IMR-90 (cell line): ENCODE results near the gene RBL2. TPM values are rescaled to one million over a fixed set of nuclear protein-coding genes. Genes with fewer than 3 reads are reported as not detected.

Experiments
- ATAC-seq: fragments of 200-7000 bp; cut with Tn5 transposase; 2 replicates; pipeline ENCODE4 v1.9.1; 2020; ENCODE audit warnings: low read depth, mild to moderate bottlenecking, moderate library complexity
- BruUV-seq: library from RNA; stranded (reverse); fragments of 400-500 nt; replicated peaks from 2 replicates; lab custom pipeline; 2021; lab: Mats Ljungman, UMichigan
- CTCF ChIA-PET: fragments of 300-600 bp; formaldehyde crosslinking; extraction: SDS; loops from one replicate; lab custom pipeline; 2021; ENCODE audit warnings: antibody characterized with exemption; lab: Yijun Ruan, JAX
- POLR2A ChIA-PET: fragments of 300-600 bp; sonication (Branson Sonifier 250); formaldehyde crosslinking; loops from one replicate; lab custom pipeline; 2022; ENCODE audit warnings: antibody characterized with exemption; ENCODE audit not compliant: unreplicated experiment; lab: Charles Lee
- DNase-seq: peaks from one replicate; pipeline ENCODE4 v3.0.0; 2013
- H2AFZ ChIP-seq: replicated peaks from 2 replicates; pipeline ENCODE3; 2013; ENCODE audit warnings: low read length, mild to moderate bottlenecking; ENCODE audit not compliant: poor library complexity
- H2AK5ac ChIP-seq: 2 replicates; pipeline ENCODE4 v1.6.1; 2013; ENCODE audit warnings: low read depth, low read length, inconsistent platforms
- H2AK9ac ChIP-seq: replicated peaks from 2 replicates; pipeline ENCODE3; 2013; ENCODE audit warnings: mild to moderate bottlenecking, low read depth, low read length, moderate library complexity; ENCODE audit not compliant: poor library complexity
- H2BK120ac ChIP-seq: 2 replicates; pipeline ENCODE4 v1.6.1; 2013; ENCODE audit warnings: low read depth, low read length, inconsistent platforms
- H2BK15ac ChIP-seq: 3 replicates; pipeline ENCODE4 v1.6.1; 2013; ENCODE audit warnings: low read depth, low read length, inconsistent platforms
- H2BK20ac ChIP-seq: 2 replicates; pipeline ENCODE4 v1.6.1; 2013; ENCODE audit warnings: low read depth, mild to moderate bottlenecking, inconsistent platforms, low read length, moderate library complexity
- H2BK5ac ChIP-seq: 2 replicates; pipeline ENCODE4 v1.6.1; 2013; ENCODE audit warnings: mild to moderate bottlenecking, low read depth, low read length, inconsistent platforms; ENCODE audit not compliant: poor library complexity, severe bottlenecking
- H3K14ac ChIP-seq: replicated peaks from 2 replicates; pipeline ENCODE4 v1.6.1; 2013; ENCODE audit warnings: low read depth, low read length, inconsistent platforms
- H3K18ac ChIP-seq: 2 replicates; pipeline ENCODE4 v1.6.1; 2013; ENCODE audit warnings: low read depth, low read length, control low read depth
- H3K23ac ChIP-seq: 2 replicates; pipeline ENCODE4 v1.6.1; 2013; ENCODE audit warnings: low read depth, low read length, inconsistent platforms
- H3K27ac ChIP-seq: 2 replicates; pipeline ENCODE4 v1.5.1; 2013; ENCODE audit warnings: mild to moderate bottlenecking, control low read depth, low read length; ENCODE audit not compliant: insufficient read depth
- H3K27me3 ChIP-seq: 2 replicates; pipeline ENCODE4 v1.6.1; 2013; ENCODE audit warnings: low read length; ENCODE audit not compliant: control insufficient read depth, insufficient read depth
- H3K36me3 ChIP-seq: 2 replicates; pipeline ENCODE4 v1.6.1; 2013; ENCODE audit warnings: low read length, mixed read lengths; ENCODE audit not compliant: control insufficient read depth, insufficient read depth
- H3K4ac ChIP-seq: 2 replicates; pipeline ENCODE4 v1.6.1; 2013; ENCODE audit warnings: low read depth, low read length, inconsistent platforms
- H3K4me1 ChIP-seq: 2 replicates; pipeline ENCODE4 v1.6.1; 2013; ENCODE audit warnings: low read length, mixed read lengths; ENCODE audit not compliant: control insufficient read depth, insufficient read depth
- H3K4me2 ChIP-seq: 2 replicates; pipeline ENCODE4 v1.6.1; 2013; ENCODE audit warnings: low read depth, mild to moderate bottlenecking, control low read depth, low read length, moderate library complexity
- H3K4me3 ChIP-seq: 2 replicates; pipeline ENCODE4 v1.5.1; 2013; ENCODE audit warnings: low read depth, mild to moderate bottlenecking, control low read depth, low read length, moderate library complexity; ENCODE audit not compliant: insufficient read depth
- H3K56ac ChIP-seq: 2 replicates; pipeline ENCODE4 v1.6.1; 2013; ENCODE audit warnings: low read length, inconsistent platforms; ENCODE audit not compliant: insufficient read depth; ENCODE audit errors: extremely low read depth
- H3K79me1 ChIP-seq, 2 experiments: 2 replicates each; pipeline ENCODE4 v1.6.1; 2013; ENCODE audit warnings: low read length in 2 of 2, inconsistent platforms in 1 of 2, low read depth in 1 of 2
- H3K9ac ChIP-seq: 2 replicates; pipeline ENCODE4 v1.6.1; 2013; ENCODE audit warnings: low read depth, low read length, control low read depth
- H3K9me1 ChIP-seq: 2 replicates; pipeline ENCODE4 v1.6.1; 2013; ENCODE audit warnings: low read length, inconsistent platforms; ENCODE audit not compliant: insufficient read depth
- H3K9me3 ChIP-seq: 2 replicates; pipeline ENCODE4 v1.6.1; 2013; ENCODE audit warnings: low read length; ENCODE audit not compliant: control insufficient read depth, insufficient read depth
- H4K20me1 ChIP-seq: 2 replicates; pipeline ENCODE4 v1.6.1; 2013; ENCODE audit warnings: low read length, inconsistent platforms; ENCODE audit not compliant: insufficient read depth
- H4K5ac ChIP-seq: 2 replicates; pipeline ENCODE4 v1.6.1; 2013; ENCODE audit warnings: mild to moderate bottlenecking, low read depth, low read length, control low read depth
- H4K8ac ChIP-seq, 2 experiments: 2 replicates each; pipeline ENCODE4 v1.6.1; 2013; ENCODE audit warnings: low read depth in 2 of 2, low read length in 2 of 2, control low read depth in 1 of 2, inconsistent platforms in 1 of 2
- H4K91ac ChIP-seq: 2 replicates; pipeline ENCODE4 v1.6.1; 2013; ENCODE audit warnings: low read depth, low read length, inconsistent platforms; ENCODE audit not compliant: insufficient read depth
- BHLHE40 ChIP-seq: fragments of 150-350 bp; IDR thresholded peaks from 2 replicates; pipeline ENCODE4 v1.6.1; 2016; ENCODE audit warnings: mild to moderate bottlenecking, low read depth, low read length
- CEBPB ChIP-seq: IDR thresholded peaks from 2 replicates; pipeline ENCODE4 v1.6.1; 2012; ENCODE audit warnings: low read depth, low read length, improper control_type of control experiment
- CHD1 ChIP-seq: IDR thresholded peaks from 2 replicates; pipeline ENCODE4 v1.6.1; 2012; ENCODE audit warnings: low read depth, low read length, improper control_type of control experiment
- CTCF ChIP-seq: conservative IDR thresholded peaks from 2 replicates; pipeline ENCODE4 v1.5.1; 2012; ENCODE audit warnings: mild to moderate bottlenecking, low read depth, low read length, improper control_type of control experiment
- FOS ChIP-seq: fragments of 150-350 bp; IDR thresholded peaks from 2 replicates; pipeline ENCODE4 v1.6.1; 2016; ENCODE audit warnings: low read depth, low read length
- MAFK ChIP-seq: IDR thresholded peaks from 2 replicates; pipeline ENCODE4 v1.6.1; 2012; ENCODE audit warnings: low read depth, low read length, improper control_type of control experiment
- MAZ ChIP-seq: IDR thresholded peaks from 2 replicates; pipeline ENCODE4 v1.6.1; 2012; ENCODE audit warnings: low read depth, mild to moderate bottlenecking, low read length, improper control_type of control experiment, moderate library complexity, borderline replicate concordance
- MXI1 ChIP-seq: IDR thresholded peaks from 2 replicates; pipeline ENCODE4 v1.6.1; 2012; ENCODE audit warnings: low read depth, mild to moderate bottlenecking, low read length, moderate library complexity, borderline replicate concordance
- NFE2L2 ChIP-seq: fragments of 150-350 bp; IDR thresholded peaks from 2 replicates; pipeline ENCODE4 v1.6.1; 2016; ENCODE audit warnings: low read depth, mild to moderate bottlenecking, low read length
- POLR2A ChIP-seq: IDR thresholded peaks from 2 replicates; pipeline ENCODE4 v1.6.1; 2012; ENCODE audit warnings: mild to moderate bottlenecking, low read depth, low read length
- RAD21 ChIP-seq: IDR thresholded peaks from 2 replicates; pipeline ENCODE4 v1.6.1; 2012; ENCODE audit warnings: low read length, improper control_type of control experiment
- RCOR1 ChIP-seq: IDR thresholded peaks from 2 replicates; pipeline ENCODE4 v1.6.1; 2012; ENCODE audit warnings: mild to moderate bottlenecking, low read length, improper control_type of control experiment; ENCODE audit not compliant: insufficient replicate concordance
- RFX5 ChIP-seq: IDR thresholded peaks from 2 replicates; pipeline ENCODE4 v1.8.0; 2012; ENCODE audit warnings: low read depth, mild to moderate bottlenecking, low read length, moderate library complexity
- SMC3 ChIP-seq: fragments of 150-350 bp; IDR thresholded peaks from 2 replicates; pipeline ENCODE4 v1.6.1; 2016; ENCODE audit warnings: low read depth, mild to moderate bottlenecking, antibody characterized with exemption, low read length, moderate library complexity
- WGBS, 2 experiments: methylation state at CpG; one replicate each; pipeline versions ENCODE4 v1.1.5 to v1.1.7; 2013; ENCODE audit warnings: missing lambda C conversion rate in 2 of 2; ENCODE audit not compliant: insufficient read length in 1 of 2; ENCODE audit errors: extremely low coverage in 2 of 2; 5-methylcytosine and 5-hydroxymethylcytosine counted together
- dilution Hi-C: fragments of 300-500 bp; cut with HindIII; formaldehyde crosslinking; loops from one replicate; pipeline ENCODE4 v1.14.3; 2018; ENCODE audit warnings: low sequenced_read_pairs; ENCODE audit not compliant: unreplicated experiment
- in situ Hi-C: fragments of 300-500 bp; cut with MboI; formaldehyde crosslinking; loops from 3 replicates; pipeline ENCODE4 v1.14.3; 2019; ENCODE audit warnings: low sequenced_read_pairs, inconsistent platforms, mixed read lengths
- intact Hi-C: fragments of 100-400 bp; cut with micrococcal nuclease; formaldehyde crosslinking; loops from 2 replicates; pipeline ENCODE4 v1.10.0; 2022
- polyA plus RNA-seq, 3 experiments: library from polyadenylated mRNA; depleted of rRNA; stranded (reverse); fragments of >200 nt; gene quantifications; 2 replicates each; pipeline ENCODE4 v1.2.3, GENCODE V29; 2012; ENCODE audit warnings: low replicate concordance in 1 of 3
- total RNA-seq: library from RNA; depleted of rRNA; stranded (reverse); fragments of >200 nt; gene quantifications from 2 replicates; pipeline ENCODE4 v1.2.3, GENCODE V29; 2012
- TF ChIP-seq, protein P1 (sequence below): fragments of 150-350 bp; IDR thresholded peaks from 2 replicates; pipeline ENCODE4 v1.6.1; 2017; ENCODE audit warnings: mild to moderate bottlenecking, antibody characterized with exemption, low read length, low read depth
- TF ChIP-seq, protein P2 (sequence below): fragments of 150-350 bp; IDR thresholded peaks from 2 replicates; pipeline ENCODE4 v1.6.1; 2016; ENCODE audit warnings: low read depth, mild to moderate bottlenecking, low read length, moderate library complexity, borderline replicate concordance

Gene RBL2
- total and polyA plus RNA-seq, 2 of the 4 experiments (the other 2 are of a cell fraction): 19.7 to 23.4 TPM

DNA sequence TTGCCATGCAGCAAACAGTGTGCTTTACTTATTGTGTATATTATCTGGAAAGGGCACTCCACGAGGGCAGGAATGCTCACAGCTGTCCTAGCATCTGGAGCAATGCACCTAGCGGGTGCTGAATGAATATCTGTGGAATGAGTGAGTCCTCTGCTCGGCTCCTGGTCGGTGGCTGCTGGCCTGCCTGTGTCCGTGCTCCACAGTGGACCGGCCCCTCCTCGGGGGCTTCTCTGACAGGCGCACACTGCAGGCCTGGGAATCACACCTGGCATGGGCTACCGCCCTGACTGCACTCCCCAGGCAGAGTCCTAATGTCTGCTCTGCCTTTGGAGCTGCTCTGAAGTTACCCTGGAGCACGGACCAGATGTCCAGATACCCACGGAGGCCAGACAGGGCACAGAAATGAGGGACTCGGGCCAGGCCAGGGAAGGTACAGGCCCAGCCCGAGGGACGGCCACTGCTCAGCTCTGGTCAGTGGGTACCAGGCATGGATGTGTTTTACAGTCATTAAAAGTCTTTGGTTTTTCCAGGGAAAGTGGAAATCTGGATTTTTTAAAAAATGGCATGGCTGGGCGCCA, 89.8 kb downstream of the RBL2 start:
- no peak overlapping the region for H2AK9ac ChIP-seq
- H3K4ac ChIP-seq: no peak overlapping the region
- dilution Hi-C loops: no loop called here
- H2BK20ac ChIP-seq: no peak overlapping the region
- H2BK5ac ChIP-seq: no peak overlapping the region
- H3K14ac ChIP-seq: no peak overlapping the region
- H2AK5ac ChIP-seq: no peak overlapping the region
- H3K9me3 ChIP-seq: no peaks in the 10 kb centered on the region
- TF ChIP-seq NFE2L2 (no peak), RCOR1 (no peak), CEBPB (no peak), MXI1 (no peak), POLR2A (no peak), BHLHE40 (no peak), CTCF (no peak), CHD1 (no peak), MAZ (no peak), MAFK (no peak), SMC3 (no peak), RFX5 (no peak), RAD21 (no peak), FOS (no peak)
- TF ChIP-seq, protein P1, sequence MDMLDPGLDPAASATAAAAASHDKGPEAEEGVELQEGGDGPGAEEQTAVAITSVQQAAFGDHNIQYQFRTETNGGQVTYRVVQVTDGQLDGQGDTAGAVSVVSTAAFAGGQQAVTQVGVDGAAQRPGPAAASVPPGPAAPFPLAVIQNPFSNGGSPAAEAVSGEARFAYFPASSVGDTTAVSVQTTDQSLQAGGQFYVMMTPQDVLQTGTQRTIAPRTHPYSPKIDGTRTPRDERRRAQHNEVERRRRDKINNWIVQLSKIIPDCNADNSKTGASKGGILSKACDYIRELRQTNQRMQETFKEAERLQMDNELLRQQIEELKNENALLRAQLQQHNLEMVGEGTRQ: no peak
- TF ChIP-seq, protein P2, sequence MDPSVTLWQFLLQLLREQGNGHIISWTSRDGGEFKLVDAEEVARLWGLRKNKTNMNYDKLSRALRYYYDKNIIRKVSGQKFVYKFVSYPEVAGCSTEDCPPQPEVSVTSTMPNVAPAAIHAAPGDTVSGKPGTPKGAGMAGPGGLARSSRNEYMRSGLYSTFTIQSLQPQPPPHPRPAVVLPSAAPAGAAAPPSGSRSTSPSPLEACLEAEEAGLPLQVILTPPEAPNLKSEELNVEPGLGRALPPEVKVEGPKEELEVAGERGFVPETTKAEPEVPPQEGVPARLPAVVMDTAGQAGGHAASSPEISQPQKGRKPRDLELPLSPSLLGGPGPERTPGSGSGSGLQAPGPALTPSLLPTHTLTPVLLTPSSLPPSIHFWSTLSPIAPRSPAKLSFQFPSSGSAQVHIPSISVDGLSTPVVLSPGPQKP: no peak
- intact Hi-C loops: no loop called here
- no peak overlapping the region for H2BK15ac ChIP-seq
- no peak overlapping the region for H3K9ac ChIP-seq
- DNase-seq (no peak), ATAC-seq (no peak)
- no peaks in the 10 kb centered on the region; the same call in 1 of the 2 replicates for H3K9me1 ChIP-seq
- no peaks in the 10 kb centered on the region for H3K36me3 ChIP-seq
- no peaks in the 10 kb centered on the region for H3K79me1 ChIP-seq
- H3K4me2 ChIP-seq: no peak overlapping the region
- H3K18ac ChIP-seq: no peak overlapping the region
- no peak overlapping the region for H4K91ac ChIP-seq
- H2AFZ ChIP-seq: no peak overlapping the region
- ChIA-PET CTCF (no interaction called here), POLR2A (no interaction called here)
- 69% methylated on average over 6 of the region's 15 CpGs; no CpG with 5 or more reads in 1 of the 2 experiments for WGBS, 2 experiments
- in situ Hi-C loops: no loop called here
- H3K56ac ChIP-seq: no peak overlapping the region
- no peak overlapping the region for H3K27ac ChIP-seq
- peaks cover 5% of the 10 kb centered on the region for H3K27me3 ChIP-seq
- no peak overlapping the region for H3K23ac ChIP-seq
- no TSS peak for BruUV-seq
- H3K4me3 ChIP-seq: no peak overlapping the region
- no peaks in the 10 kb centered on the region for H3K4me1 ChIP-seq
- no peak overlapping the region for H4K5ac ChIP-seq
- H4K8ac ChIP-seq: no peak overlapping the region
- no peaks in the 10 kb centered on the region for H4K20me1 ChIP-seq
- H2BK120ac ChIP-seq: no peak overlapping the region
